ENCODE data around the gene FOSB.
A peak's percentile ranks its signal among the peaks of the same experiment; 100 is the strongest.

DNA sequence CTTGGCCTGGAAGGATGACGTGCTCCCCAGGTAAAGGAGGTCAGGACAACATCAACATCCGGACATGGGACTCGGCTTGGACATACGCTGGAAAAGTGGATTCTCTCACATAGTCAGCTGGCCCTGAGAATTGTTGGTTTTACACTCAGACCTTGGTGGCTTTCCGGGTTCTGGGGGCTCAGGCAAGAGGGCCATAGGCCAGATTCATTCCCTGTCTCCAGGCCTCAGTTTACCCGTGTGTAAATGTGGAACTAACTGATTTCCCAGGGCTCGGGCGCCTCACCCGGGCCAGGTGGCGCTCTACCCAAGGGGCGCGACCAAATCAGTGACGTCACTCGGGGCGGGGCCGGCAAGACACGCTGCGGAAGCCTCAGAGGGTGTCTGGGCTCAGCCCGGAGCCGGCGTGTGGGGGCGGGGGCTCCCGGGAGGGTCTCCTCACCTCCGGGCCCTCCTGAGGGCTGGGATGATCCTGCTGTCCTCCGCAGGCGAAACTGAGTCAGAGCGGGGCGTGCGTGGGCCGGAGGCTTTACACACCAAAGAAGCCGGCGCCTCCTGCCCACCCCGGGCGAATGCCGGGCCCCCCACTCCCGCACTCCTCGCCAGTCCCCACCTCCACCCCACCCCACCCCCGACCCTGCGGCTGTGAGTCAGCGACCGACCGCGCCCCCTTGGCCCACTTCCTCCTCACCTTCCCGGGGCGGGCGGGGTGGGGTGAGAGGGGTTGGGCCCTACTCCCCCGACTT, 38.6 kb downstream of the FOSB start:
- peak in 1 of 2 donors; percentile 73 for TF ChIP-seq POLR2A (IDR thresholded peaks at IDR 0.05)
- TF ChIP-seq, protein P1, sequence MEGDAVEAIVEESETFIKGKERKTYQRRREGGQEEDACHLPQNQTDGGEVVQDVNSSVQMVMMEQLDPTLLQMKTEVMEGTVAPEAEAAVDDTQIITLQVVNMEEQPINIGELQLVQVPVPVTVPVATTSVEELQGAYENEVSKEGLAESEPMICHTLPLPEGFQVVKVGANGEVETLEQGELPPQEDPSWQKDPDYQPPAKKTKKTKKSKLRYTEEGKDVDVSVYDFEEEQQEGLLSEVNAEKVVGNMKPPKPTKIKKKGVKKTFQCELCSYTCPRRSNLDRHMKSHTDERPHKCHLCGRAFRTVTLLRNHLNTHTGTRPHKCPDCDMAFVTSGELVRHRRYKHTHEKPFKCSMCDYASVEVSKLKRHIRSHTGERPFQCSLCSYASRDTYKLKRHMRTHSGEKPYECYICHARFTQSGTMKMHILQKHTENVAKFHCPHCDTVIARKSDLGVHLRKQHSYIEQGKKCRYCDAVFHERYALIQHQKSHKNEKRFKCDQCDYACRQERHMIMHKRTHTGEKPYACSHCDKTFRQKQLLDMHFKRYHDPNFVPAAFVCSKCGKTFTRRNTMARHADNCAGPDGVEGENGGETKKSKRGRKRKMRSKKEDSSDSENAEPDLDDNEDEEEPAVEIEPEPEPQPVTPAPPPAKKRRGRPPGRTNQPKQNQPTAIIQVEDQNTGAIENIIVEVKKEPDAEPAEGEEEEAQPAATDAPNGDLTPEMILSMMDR (IDR thresholded peaks at IDR 0.05): peak; percentile 28 to 61 (median 42)
- TF ChIP-seq EP300 (IDR thresholded peaks at IDR 0.05): peak; percentile 27 to 66

Data from tibial nerve (tissue), 4 donors.